A549 treated with AZD9567 at 1 μM for 4 hours (cell line): ENCODE data around the gene CLDN7. TPM values are rescaled to one million over a fixed set of nuclear protein-coding genes. Genes with fewer than 3 reads are reported as not detected.

ENCODE experiments used
- total RNA-seq: library from RNA; stranded (reverse); fragments of 200-300 nt; extraction: Qiagen RNA extraction; gene quantifications from 5 replicates; pipeline ENCODE4 v1.2.3, GENCODE V29; 2022; ENCODE audit not compliant: insufficient read depth

Gene CLDN7, protein sequence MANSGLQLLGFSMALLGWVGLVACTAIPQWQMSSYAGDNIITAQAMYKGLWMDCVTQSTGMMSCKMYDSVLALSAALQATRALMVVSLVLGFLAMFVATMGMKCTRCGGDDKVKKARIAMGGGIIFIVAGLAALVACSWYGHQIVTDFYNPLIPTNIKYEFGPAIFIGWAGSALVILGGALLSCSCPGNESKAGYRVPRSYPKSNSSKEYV
- 1.4 to 1.8 TPM (median 1.6 TPM) in 4 of 5 replicates, not detected in the other for total RNA-seq

DNA sequence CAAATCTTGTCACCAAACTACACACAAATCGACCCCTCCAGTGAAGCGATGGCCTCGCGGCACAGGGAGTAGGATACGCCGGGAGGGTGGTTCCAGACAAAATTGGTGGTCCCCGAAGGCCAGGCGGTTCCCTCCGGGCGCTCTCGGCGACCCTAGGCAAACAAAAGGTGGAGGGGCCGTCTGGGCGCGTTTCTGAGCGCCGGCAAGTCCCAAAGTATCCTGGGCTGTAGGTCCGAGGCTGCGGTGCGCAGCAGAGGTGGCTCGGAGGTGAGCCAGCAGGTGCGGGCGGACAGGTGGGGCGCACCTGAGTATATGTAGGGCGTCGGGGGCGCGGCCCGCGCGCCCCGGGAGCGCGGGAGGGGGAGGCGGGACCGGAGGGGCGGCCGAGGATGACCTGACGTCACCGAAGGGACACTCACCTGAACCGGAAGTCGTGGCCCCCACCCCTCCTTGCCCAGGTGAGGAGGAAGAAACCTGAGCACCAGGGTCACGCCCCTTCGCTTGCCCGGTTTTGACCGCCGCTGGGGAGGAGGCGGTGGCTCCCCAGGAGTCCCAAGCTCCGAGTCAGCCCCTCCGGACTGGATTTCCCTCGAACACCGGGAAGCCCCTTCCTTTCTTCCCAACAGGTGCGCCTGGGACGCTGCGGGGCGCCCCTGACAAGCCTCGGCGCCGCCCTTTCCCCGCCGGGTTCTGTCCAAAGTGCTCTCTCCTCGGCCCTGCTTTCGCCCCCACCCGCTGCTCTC is at the start of gene CLDN7:
Gene CLDN7 (minus strand): TSS at position 287 of the 743 bp plus-strand sequence. CDS start 435 bp downstream, outside the sequence.

DNA sequence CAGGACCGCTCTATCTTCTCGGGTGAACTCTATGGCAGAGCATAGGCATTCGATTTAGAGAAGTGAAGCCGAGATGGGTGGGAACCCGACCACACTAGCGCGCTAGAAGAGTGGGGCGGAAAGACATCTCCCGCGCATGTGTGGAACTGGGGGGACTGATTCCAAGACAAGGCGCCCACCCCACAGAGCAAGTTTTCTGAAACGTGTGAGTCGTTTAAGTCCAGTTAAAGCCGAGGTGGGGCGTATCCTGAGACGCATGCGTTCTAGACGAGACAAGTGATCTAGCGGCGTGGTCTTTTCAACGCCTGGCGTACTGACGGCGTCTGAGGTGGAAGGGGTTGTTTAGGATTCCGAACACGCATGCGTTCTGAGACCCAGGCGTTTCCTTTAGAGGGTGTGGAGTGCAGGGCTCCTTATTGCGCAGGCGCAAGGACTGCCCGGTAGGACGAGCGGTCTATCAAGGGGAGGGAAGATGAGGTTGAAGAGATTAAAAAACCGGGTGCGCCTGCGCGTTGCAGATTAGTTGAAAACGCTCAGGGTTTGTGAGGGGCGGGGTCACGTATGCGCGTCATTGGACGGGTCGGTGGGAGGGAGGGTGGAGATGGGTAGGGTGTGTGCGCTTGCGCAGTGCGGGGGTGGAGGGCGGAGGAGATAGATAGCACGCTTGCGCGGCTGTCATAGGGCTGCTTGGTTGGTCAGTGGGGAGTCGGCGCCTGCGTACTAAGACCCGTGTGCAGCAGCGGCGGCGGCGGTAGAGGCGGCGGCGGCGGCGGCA is 44.8 kb upstream of the CLDN7 start, which contains the start of gene EIF5A:
Gene EIF5A (plus strand): TSS at position 718 of the 775 bp plus-strand sequence. CDS start 2,008 bp downstream, outside the sequence.

DNA sequence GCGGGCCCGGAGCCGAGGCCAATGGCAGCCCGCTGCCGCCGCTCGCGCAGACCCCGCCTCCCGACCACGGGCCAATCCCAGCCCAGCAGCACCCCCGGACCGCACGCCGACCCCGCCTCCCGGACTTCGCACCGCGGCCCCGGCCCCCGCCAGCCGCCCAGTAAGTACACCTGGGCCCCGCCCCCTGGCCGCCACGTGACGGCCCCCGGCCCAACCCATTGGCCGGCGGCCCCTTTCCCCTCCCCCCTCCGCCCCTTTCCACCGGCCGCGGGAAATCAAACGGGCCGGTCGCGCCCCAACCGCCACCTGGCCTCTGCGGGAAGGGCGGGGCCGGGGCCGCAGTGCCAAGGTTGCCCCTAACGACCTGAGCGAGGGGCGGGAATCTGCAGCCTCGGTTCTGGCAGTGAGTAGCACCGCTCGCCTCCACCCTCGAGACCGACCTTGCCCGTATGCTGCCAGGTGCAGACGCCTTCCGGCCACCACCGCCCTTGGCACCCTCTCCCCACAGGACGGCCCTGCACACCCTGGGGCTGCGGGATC is 32.4 kb upstream of the CLDN7 start, which contains the start of gene YBX2:
Gene YBX2 (minus strand): TSS at position 26 of the 540 bp plus-strand sequence. CDS start 139 bp downstream, outside the sequence.

DNA sequence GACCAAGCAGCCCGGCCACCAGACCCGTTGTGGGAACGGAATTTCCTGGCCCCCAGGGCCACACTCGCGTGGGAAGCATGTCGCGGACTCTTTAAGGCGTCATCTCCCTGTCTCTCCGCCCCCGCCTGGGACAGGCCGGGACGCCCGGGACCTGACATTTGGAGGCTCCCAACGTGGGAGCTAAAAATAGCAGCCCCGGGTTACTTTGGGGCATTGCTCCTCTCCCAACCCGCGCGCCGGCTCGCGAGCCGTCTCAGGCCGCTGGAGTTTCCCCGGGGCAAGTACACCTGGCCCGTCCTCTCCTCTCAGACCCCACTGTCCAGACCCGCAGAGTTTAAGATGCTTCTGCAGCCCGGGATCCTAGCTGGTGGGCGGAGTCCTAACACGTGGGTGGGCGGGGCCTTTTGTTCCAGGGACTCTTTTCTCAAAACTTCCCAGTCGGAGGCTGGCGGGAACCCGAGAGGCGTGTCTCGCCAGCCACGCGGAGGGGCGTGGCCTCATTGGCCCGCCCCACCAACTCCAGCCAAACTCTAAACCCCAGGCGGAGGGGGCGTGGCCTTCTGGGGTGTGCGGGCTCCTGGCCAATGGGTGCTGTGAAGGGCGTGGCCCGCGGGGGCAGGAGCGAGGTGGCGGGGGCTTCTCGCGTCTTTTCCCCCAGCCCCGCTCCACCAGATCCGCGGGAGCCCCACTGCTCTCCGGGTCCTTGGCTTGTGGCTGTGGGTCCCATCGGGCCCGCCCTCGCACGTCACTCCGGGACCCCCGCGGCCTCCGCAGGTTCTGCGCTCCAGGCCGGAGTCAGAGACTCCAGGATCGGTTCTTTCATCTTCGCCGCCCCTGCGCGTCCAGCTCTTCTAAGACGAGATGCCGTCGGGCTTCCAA is 19.0 kb upstream of the CLDN7 start, which contains the start of gene SLC2A4:
Gene SLC2A4 (plus strand): TSS at position 645 of the 879 bp plus-strand sequence. CDS start 217 bp downstream, at position 862.

DNA sequence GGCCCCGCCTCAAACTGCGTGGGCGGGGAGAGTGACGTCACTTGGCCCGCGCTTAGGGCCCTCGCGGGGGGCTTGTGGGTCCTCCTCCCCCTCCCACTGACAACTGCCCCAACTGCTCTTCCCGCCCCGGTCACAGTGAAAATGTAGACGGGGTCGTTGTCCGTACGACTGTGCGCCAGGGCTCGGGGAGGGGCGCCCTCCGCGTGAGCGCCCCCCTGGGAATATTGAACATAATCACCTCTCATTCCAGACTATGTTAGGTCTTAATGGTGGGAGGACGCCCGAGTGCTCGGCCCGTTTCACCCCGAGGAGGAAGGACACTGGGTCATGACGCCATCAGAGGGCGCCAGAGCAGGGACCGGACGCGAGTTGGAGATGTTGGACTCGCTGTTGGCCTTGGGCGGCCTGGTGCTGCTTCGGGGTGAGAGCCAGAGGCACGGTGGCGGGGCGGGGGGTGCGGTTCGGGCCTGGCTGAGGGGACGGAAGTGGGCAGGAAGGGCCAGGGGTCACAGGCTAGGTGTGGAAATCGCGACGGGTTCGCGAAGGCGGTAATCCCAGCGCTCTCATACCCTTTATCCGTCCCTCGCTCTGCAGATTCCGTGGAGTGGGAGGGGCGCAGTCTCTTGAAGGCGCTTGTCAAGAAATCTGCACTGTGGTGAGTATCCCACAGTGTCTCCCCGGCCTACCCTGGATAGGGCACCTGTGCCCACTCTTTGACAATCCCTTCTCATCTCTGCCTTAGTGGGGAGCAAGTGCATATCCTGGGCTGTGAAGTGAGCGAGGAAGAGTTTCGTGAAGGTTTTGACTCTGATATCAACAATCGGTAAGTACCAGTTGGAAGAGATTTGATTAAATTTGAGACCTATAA is 9.9 kb downstream of the CLDN7 start, which contains the start of gene ELP5:
Gene ELP5 (plus strand): TSS at position 40 of the 868 bp plus-strand sequence. CDS start 336 bp downstream, at position 376.

DNA sequence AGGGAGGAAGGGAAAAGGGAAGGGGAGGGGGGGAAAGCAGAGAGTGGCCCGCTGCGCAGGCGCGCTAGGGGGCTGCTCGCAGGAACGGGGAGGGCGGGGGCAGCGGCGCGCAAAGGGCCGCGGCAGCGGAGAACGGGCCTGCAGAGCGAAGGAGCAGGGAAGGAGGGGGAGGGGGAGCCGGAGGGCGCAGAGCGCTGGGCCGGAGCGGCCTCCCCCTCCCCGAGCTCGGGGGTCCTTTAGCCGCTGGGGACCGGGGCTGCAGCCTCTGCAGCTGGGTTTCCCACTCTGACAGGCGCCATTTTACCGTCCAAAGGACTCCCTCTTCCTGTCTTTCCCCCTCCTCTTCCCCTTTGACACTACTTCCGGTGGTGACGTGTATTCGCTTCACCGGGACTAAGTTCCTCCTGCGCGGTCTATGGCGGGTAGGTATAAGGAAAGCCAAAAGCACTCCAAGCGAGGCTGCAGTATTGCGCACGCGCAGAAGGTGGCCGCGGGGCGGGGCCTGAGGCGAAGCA is 10.6 kb downstream of the CLDN7 start, which contains the start of gene CTDNEP1:
Gene CTDNEP1 (minus strand): TSS at position 74 of the 515 bp plus-strand sequence. CDS start 438 bp downstream, outside the sequence.

DNA sequence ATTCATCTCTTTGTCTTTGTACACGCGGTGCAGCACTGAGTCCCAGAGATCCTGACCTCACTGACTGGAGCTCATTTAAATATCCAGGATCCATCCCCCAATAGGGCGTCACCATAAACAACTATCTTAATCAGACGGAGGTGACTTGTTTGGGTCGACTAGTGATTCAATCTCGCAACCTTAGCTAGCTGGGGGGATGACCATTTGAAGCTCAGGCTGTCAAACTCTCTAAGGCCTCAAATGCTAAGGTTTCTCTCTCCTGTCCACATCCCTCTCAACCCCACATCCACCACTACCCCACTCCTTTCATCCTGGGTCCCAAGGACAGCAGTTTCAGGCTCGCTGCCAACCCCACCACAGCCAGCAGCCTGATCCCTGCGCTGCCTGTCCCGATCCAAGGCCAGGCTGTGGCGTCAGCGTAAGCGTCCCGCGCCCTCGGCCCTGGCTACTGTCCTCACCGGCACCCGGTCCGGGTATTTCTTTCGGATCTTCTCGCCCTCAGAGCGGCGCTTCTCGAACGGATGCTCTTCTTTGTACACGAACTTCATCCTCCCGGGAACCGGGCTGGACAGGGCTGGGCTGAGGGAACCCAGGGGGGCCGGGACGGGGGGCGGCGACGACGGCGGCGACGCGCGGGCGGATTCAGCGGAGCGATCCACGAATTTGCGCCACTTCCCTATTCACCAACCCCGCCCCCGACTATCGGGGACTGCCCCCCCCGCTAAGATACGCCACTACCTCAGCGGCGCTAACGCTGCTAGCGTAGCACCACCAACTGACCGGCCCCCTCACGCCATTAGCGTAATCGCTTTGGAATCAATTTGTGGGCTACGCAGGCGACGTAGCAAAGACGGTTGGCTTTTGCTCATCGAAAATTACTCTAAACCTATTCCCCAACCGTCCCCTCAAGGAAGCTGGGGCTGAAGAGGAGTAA is 20.2 kb downstream of the CLDN7 start, which contains the start of gene GABARAP:
Gene GABARAP (minus strand): TSS at position 667 of the 934 bp plus-strand sequence. CDS start 119 bp downstream, at position 548.

DNA sequence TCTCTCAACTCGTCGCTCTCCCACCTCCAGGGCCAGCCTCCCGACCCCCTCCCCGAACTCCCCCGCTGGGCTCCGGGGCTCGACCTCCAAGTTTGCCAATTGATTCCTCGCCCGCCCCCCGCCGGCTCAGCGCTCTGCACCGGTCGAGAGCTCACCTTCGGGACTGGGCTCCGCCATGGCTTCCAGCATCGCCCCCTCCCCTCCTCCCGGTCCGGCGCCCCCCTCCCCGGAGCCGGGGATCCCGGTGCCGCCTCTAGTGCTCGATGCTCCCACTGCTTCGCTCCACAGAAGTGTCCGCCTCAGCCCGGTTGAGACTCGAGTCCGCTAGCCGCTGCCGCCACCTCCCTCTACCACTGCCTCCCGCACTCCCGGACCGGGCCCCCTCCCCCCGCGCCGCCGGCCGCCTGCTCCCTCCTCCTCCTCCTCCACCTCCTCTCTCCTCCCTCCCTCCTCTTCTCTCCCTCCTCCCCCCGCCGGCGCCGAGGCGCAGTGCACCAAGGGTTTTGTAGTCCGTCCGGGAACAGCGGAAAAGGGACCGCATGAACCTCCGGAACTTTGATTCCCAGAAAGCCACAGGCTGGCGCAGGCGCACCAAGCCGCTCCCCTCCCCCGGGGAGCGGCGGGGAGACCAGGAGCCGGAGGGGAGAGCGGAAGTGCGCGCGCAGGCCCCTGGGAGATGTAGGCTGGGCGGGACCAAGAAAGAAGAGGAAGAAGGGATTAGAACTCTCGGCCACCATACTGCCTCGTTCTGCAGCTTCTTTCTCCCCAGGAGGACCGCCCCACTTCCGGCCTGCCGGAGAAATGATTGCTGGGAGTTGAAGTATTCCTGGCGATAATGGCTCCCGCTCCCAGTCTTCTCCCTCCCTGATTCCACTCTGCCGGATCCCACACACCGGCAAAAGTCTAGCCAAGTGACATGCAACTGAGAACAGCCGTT is 22.9 kb downstream of the CLDN7 start, which contains the start of gene PHF23:
Gene PHF23 (minus strand): TSS at position 367 of the 937 bp plus-strand sequence. CDS start 178 bp downstream, at position 189.

DNA sequence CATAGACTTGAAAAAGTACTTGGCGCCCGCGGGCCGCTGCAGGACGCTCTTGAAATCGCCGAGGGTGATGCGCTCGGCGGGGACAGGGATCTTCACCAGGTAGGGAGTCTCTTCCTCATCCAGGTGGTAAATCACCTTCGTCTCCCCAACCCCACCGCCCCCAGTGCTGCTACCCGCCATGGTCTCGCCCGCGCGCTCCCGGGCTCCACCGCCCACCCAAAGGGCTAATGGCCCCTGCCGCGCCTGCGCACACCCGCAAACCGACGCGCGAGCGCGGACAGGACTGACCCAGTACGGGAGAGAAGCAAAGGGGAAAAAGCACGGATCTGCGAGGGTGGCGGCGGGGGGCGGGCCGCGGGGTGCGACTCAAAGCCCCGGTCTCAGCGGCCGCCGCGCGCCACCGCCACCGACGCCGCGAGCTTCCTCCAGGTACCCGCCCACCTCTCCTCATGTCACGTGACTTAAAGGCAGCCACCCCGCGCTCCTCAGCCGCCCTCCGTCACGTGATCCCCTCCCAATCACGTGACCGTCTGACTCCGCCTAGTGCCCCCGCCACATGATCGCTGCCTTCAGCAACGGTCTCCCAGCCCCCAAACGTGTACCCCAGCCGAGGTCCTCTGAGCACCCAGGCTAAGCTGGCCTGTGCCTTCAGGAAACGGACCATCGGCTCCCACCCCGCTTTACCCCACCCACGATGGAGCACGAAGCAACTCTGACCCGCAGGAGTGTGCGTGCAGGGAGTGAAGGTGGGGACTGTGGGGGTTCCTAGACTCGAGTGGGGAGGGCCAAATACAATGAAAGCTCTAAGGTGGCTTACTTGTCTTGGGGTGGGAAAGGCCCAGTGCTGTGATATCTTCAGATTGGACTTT is 28.0 kb downstream of the CLDN7 start, which contains the start of gene DVL2:
Gene DVL2 (minus strand): TSS at position 435 of the 869 bp plus-strand sequence. CDS start 255 bp downstream, at position 180.

DNA sequence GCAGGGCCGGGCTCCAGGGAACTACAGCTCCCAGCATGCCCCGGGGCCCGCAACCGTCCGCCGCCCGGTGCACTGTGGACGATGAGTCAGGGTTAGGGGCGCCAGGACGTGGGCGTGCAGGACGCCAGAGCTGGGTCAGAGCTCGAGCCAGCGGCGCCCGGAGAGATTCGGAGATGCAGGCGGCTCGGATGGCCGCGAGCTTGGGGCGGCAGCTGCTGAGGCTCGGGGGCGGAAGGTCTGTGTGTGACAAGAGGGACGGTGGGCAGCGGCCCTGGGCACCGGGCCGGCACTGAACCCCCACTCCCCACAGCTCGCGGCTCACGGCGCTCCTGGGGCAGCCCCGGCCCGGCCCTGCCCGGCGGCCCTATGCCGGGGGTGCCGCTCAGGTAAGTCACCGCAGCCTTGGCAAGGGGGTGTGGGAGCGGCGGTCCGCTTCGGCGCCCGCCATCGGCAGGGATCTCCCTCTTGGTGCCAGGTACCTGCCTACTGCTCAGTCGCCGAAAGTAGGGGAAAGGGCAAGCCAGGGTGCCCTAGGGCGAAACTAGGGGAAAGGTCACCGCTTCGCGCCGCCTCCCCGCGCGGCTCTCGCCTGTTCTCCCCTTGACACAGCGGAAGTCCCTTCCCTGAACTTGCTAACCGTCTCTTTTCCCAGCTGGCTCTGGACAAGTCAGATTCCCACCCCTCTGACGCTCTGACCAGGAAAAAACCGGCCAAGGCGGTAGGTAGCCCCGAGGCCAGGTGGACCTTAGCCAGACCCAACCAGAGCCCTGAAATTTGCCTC is 42.3 kb downstream of the CLDN7 start, which contains the start of the genes ACADVL and DLG4:
Gene ACADVL (plus strand): TSS at position 127 of the 781 bp plus-strand sequence. CDS start 47 bp downstream, at position 174.
Gene DLG4 (minus strand): TSS at position 25 of the 781 bp plus-strand sequence.

Other genes starting within 250 kb of the CLDN7 start
- 364 to 487 TPM (median 429 TPM) in 5 replicates for gene RNASEK, start 249.9 kb downstream of the CLDN7 start, total RNA-seq
- gene BCL6B, start 239.4 kb downstream of the CLDN7 start, total RNA-seq: not detected in 5 replicates
- 3.5 to 8.5 TPM (median 7.7 TPM) in 5 replicates for gene SLC16A13, start 226.5 kb downstream of the CLDN7 start, total RNA-seq
- not detected in 5 replicates for gene SLC16A11, start 218.4 kb downstream of the CLDN7 start, total RNA-seq
- not detected in 5 replicates for gene CLEC10A, start 182.2 kb downstream of the CLDN7 start, total RNA-seq
- 1.5 TPM in 1 of 5 replicates, not detected in the others for gene ASGR2, start 147.7 kb downstream of the CLDN7 start, total RNA-seq
- gene ASGR1, start 83.1 kb downstream of the CLDN7 start, total RNA-seq: 0.70 to 1.2 TPM (median 0.90 TPM) in 4 of 5 replicates, not detected in the other
- 5.9 to 6.9 TPM (median 6.2 TPM) in 5 replicates for gene DLG4, start 42.6 kb downstream of the CLDN7 start, total RNA-seq
- gene ACADVL, start 42.5 kb downstream of the CLDN7 start, total RNA-seq: 264 to 485 TPM (median 439 TPM) in 5 replicates
- 29.2 to 43.3 TPM (median 42.3 TPM) in 5 replicates for gene DVL2, start 28.0 kb downstream of the CLDN7 start, total RNA-seq
- gene PHF23, start 23.0 kb downstream of the CLDN7 start, total RNA-seq: 67.2 to 91.5 TPM (median 83.0 TPM) in 5 replicates
- 638 to 734 TPM (median 663 TPM) in 5 replicates for gene GABARAP, start 20.0 kb downstream of the CLDN7 start, total RNA-seq
- 202 to 277 TPM (median 222 TPM) in 5 replicates for gene CTDNEP1, start 10.7 kb downstream of the CLDN7 start, total RNA-seq
- gene ELP5, start 10.3 kb downstream of the CLDN7 start, total RNA-seq: 115 to 144 TPM (median 128 TPM) in 5 replicates
- 0.28 to 0.45 TPM (median 0.37 TPM) in 4 of 5 replicates, not detected in the other for gene SLC2A4, start 19.2 kb upstream of the CLDN7 start, total RNA-seq
- 0.46 to 0.72 TPM (median 0.60 TPM) in 4 of 5 replicates, not detected in the other for gene YBX2, start 32.2 kb upstream of the CLDN7 start, total RNA-seq
- gene EIF5A, start 45.1 kb upstream of the CLDN7 start, total RNA-seq: 1,570 to 1,809 TPM (median 1,672 TPM) in 5 replicates
- 91.5 to 113 TPM (median 108 TPM) in 5 replicates for gene GPS2, start 52.9 kb upstream of the CLDN7 start, total RNA-seq
- 30.5 to 37.6 TPM (median 36.4 TPM) in 5 replicates for gene NEURL4, start 66.9 kb upstream of the CLDN7 start, total RNA-seq
- 2.1 to 5.5 TPM (median 3.9 TPM) in 4 of 5 replicates, not detected in the other for gene ACAP1, start 74.1 kb upstream of the CLDN7 start, total RNA-seq
- gene KCTD11, start 89.7 kb upstream of the CLDN7 start, total RNA-seq: 10.3 to 15.0 TPM (median 13.0 TPM) in 5 replicates
- not detected in 5 replicates for gene TMEM95, start 92.7 kb upstream of the CLDN7 start, total RNA-seq
- gene TNK1, start 118.6 kb upstream of the CLDN7 start, total RNA-seq: 1.4 to 1.7 TPM (median 1.6 TPM) in 5 replicates
- gene PLSCR3, start 132.0 kb upstream of the CLDN7 start, total RNA-seq: 36.1 to 44.4 TPM (median 40.5 TPM) in 5 replicates
- gene TMEM256, start 141.6 kb upstream of the CLDN7 start, total RNA-seq: 181 to 231 TPM (median 208 TPM) in 5 replicates
- 12.4 to 20.9 TPM (median 18.3 TPM) in 5 replicates for gene NLGN2, start 145.4 kb upstream of the CLDN7 start, total RNA-seq
- 0.08 TPM in 2 of 5 replicates, not detected in the others for gene SPEM1, start 157.8 kb upstream of the CLDN7 start, total RNA-seq
- 0.05 to 0.07 TPM (median 0.05 TPM) in 3 of 5 replicates, not detected in the others for gene SPEM2, start 163.1 kb upstream of the CLDN7 start, total RNA-seq
- gene SPEM3, start 166.4 kb upstream of the CLDN7 start, total RNA-seq: 0.02 to 0.06 TPM (median 0.02 TPM) in 3 of 5 replicates, not detected in the others
- 7.5 to 12.0 TPM (median 11.6 TPM) in 5 replicates for gene TMEM102, start 173.0 kb upstream of the CLDN7 start, total RNA-seq
- gene FGF11, start 177.0 kb upstream of the CLDN7 start, total RNA-seq: 0.67 to 1.3 TPM (median 0.74 TPM) in 4 of 5 replicates, not detected in the other
- gene CHRNB1, start 182.6 kb upstream of the CLDN7 start, total RNA-seq: 5.7 to 17.4 TPM (median 8.1 TPM) in 5 replicates
- gene ZBTB4, start 217.2 kb upstream of the CLDN7 start, total RNA-seq: 17.6 to 21.8 TPM (median 20.5 TPM) in 5 replicates
- not detected in 5 replicates for gene SLC35G6, start 219.0 kb upstream of the CLDN7 start, total RNA-seq
- 74.1 to 103 TPM (median 95.9 TPM) in 5 replicates for gene POLR2A, start 221.9 kb upstream of the CLDN7 start, total RNA-seq